ENCODE data around the gene KATNB1.

GRCh38 chr16:57687363-57687929 is 48.1 kb upstream of the KATNB1 start:
- TF ChIP-seq EZH2 (IDR thresholded peaks at IDR 0.05) (no peak), ZFX (IDR thresholded peaks at IDR 0.05) (no peak)
